ENCODE measurements around the gene PRAC2.

PRAC2 gene

DNA sequence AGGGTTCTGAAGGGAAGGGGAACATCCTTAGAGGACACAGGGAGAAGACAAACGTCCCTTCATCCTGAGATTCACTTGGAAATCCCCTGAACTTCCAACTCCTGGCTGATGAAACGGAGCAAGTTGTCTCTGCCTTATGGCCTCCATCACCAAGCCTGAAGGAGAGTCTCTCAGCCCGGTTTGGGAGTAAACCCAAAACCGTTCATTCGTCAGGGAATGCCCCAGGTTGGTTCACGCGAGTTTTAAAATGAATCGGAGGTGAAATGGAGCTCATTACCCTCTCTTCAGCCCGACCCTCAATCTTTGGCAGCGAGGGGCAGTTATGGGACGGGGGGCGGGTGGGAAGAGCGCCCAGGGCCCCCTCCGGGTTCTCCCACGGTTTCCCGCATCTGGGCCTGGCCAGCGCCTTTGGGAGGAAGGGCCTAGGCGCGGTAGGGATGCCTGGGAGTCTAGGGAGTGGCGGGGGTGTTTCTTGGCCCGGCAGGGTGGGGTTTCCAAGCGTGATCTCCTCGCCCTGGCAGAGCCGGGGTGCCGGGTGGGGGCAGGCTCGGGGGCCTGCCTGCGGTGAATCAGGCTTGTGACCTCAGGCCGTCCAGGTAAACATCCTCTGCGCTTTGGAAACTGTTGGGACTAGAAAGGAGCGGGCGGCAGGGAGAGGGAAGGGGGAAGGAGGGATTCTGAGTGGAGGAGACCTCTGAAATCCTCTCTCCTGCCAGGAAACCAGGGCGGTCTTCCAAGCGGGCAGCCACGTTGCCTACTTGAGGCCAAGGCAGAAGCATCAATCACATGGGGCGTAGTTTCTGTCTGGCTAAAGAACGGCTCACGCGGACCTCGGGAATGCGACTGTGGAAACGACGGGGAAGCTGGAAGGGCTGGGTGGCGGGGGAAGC lies 29.7 kb downstream of the PRAC2 start:
- in situ Hi-C loops (cut with HindIII; ENCODE audit: low sequenced_read_pairs) = loop anchor here (5.0 kb wide), 2 partner anchors 75 to 100 kb away; no protein-coding TSS in a partner anchor

- in situ Hi-C loops (cut with HindIII; ENCODE audit: low sequenced_read_pairs) = loop anchor here (5.0 kb wide), 2 partner anchors 77 to 98 kb away; no protein-coding TSS in a partner anchor
These were observed 31.0 kb downstream of the PRAC2 start for GRCh38 chr17:48753794-48754499.

GRCh38 chr17:48754500-48755261 lies 31.7 kb downstream of the PRAC2 start:
- in situ Hi-C loops (cut with HindIII; ENCODE audit: low sequenced_read_pairs) = loop anchor here (5.0 kb wide), 2 partner anchors 77 to 98 kb away; no protein-coding TSS in a partner anchor

- in situ Hi-C loops (cut with HindIII; ENCODE audit: low sequenced_read_pairs) = no loop called here
These were observed 32.4 kb downstream of the PRAC2 start for GRCh38 chr17:48755356-48755755.

GRCh38 chr17:48756830-48757251 lies 33.9 kb downstream of the PRAC2 start:
- in situ Hi-C loops (cut with HindIII; ENCODE audit: low sequenced_read_pairs) = no loop called here

DNA sequence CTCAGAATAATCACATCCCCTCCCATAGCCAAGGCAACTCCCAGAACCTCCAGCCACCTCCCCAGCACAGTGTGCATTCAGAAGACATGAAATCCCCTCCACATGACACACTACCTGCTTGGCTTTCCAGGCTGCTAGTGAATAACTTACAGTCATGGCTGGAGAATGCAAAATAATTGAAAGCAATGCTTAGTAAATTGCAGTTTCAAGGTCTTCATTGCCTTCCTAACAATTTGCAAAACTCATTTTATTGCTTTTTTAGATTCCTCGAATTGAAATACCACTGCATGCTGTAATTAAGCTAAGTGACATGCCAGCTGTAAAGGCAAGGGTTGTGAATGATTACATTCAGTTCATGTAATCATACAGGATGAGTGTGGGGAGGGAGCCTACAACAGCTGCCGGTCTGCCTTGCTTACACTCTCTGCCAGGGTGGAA lies 34.6 kb downstream of the PRAC2 start:
- in situ Hi-C loops (cut with HindIII; ENCODE audit: low sequenced_read_pairs) = no loop called here

DNA sequence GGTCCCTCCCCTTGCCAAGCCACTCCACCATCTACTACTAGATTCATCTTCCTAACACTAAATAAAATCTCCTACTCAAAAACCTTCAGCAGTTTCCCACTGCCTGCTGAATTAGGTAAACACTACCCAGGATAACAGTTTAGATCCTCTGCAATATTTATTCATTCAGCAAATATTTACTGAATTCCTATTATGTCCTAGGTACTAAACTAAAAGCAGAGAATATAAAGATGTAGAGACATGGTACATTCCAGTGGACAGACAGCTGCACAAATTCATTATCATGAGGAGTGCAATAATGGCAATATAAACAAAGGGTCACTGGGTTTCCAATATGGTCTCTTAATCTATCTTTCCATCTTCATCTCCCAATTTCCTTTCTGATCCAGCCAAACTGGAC lies 36.3 kb downstream of the PRAC2 start:
- in situ Hi-C loops (cut with HindIII; ENCODE audit: low sequenced_read_pairs) = no loop called here

GRCh38 chr17:48760411-48760810 lies 37.4 kb downstream of the PRAC2 start:
- in situ Hi-C loops (cut with HindIII; ENCODE audit: low sequenced_read_pairs) = loop anchor here (10.0 kb wide), 1 partner anchor 516 kb away; no protein-coding TSS in a partner anchor

- in situ Hi-C loops (cut with HindIII; ENCODE audit: low sequenced_read_pairs) = loop anchor here (10.0 kb wide), 1 partner anchor 516 kb away; no protein-coding TSS in a partner anchor
These were observed 38.1 kb downstream of the PRAC2 start for GRCh38 chr17:48761114-48761513.

DNA sequence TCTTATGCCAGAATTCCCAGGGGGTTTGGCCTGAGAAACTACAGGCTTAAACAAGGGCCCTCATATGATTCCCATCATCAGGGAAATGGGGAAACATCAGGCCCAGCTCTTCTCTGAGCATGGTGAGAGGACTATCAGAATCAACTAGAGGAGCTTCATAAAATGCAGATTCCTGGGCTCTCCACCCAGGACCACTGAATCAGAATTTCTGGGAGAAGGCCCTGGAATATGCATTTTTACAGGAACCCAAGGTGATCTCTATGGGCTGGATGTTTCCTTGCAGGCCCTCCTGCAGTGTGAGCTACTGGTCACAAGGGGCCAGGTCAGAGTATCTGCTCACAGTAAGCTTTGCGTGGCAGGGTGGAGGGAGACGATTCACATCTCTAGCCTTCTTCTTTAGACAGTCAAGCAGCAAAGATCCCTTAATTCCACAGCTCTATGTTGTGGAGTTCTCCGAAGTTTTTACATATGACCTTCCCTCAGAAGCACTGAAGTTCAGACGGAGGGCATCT lies 44.3 kb downstream of the PRAC2 start:
- in situ Hi-C loops (cut with HindIII; ENCODE audit: low sequenced_read_pairs) = loop anchor here (10.0 kb wide), 1 partner anchor 523 kb away; no protein-coding TSS in a partner anchor

DNA sequence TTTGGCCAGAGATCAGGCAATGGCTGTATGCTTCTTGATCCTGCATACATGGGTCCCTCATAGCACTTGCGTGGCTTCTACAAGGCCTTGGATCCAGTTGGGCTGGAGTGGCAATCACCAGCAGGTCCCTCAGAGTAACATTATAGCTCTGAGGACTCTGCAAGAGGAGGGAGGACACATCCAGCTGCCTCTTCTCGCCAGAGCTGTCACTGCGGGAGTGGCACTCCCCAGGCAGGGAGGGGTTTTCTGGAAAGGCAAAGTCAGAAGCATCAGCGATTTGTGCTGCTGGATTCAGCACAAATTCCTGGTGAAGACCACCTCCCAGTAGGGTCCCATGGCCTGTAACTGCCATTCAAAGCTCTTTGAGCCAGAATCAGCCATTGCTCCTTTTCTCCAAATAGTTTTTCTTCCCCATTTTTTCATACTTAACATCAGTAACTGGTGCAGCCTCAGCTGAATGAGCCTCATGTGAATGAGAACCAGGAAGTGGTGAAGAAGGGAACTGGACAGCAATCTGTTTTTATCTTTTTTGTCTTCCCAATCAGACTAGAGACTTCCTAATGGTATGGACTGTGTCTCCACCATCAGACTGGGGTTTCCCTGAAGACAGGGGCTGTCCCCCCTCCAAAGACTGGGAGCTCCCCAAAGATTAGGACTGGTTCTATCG lies 46.2 kb downstream of the PRAC2 start:
- in situ Hi-C loops (cut with HindIII; ENCODE audit: low sequenced_read_pairs) = loop anchor here (10.0 kb wide), 1 partner anchor 524 kb away; no protein-coding TSS in a partner anchor

- in situ Hi-C loops (cut with HindIII; ENCODE audit: low sequenced_read_pairs) = no loop called here
These were observed 48.0 kb downstream of the PRAC2 start for GRCh38 chr17:48770954-48771353.

GRCh38 chr17:48773245-48773644 lies 50.3 kb downstream of the PRAC2 start:
- in situ Hi-C loops (cut with HindIII; ENCODE audit: low sequenced_read_pairs) = no loop called here
